K562 (cell line): ENCODE data around the gene MAPKAPK3. TPM values are rescaled to one million over a fixed set of nuclear protein-coding genes. Genes with fewer than 3 reads are reported as not detected.
A peak's percentile ranks its signal among the peaks of the same experiment; 100 is the strongest.

Source experiments
- ATAC-seq: fragments of 200-7000 bp; cut with Tn5 transposase; 3 replicates; pipeline ENCODE4 v1.9.1; 2020; ENCODE audit warnings: moderate library complexity
- BruUV-seq: library from RNA; stranded (reverse); fragments of 400-500 nt; replicated peaks from 2 replicates; lab custom pipeline; 2021; lab: Mats Ljungman, UMichigan
- CTCF ChIA-PET: fragments of 300-600 bp; formaldehyde crosslinking; extraction: SDS; loops from one replicate; lab custom pipeline; 2021; ENCODE audit warnings: low intra/inter-chr PET ratio; lab: Yijun Ruan, JAX
- POLR2A ChIA-PET: fragments of 300-600, 350-650 bp; sonication (Branson Sonifier 250); formaldehyde crosslinking; extraction: SDS; loops from one replicate; lab custom pipeline; 2021; ENCODE audit warnings: antibody characterized with exemption, inconsistent platforms; lab: Yijun Ruan, JAX
- DNase-seq, 4 experiments: peaks; one replicate each; pipeline versions ENCODE4 v3.0.0 to v3.0.0-alpha.2; 2011 to 2018; ENCODE audit warnings: low spot score in 3 of 4, mixed read lengths in 3 of 4; ENCODE audit errors: extremely low read depth in 1 of 4
- FAIRE-seq: peaks from 2 replicates; lab custom pipeline; 2011; peaks lifted over from hg19 to GRCh38; lab: Jason Lieb, UNC
- H2AFZ ChIP-seq: 2 replicates; pipeline ENCODE4 v1.6.0; 2011; ENCODE audit warnings: low read depth, low read length, control low read depth, inconsistent platforms
- H3K27ac ChIP-seq: fragments of 200-600 bp; 3 replicates; pipeline ENCODE4 v1.8.0; 2011; ENCODE audit warnings: low read depth, mild to moderate bottlenecking, control low read depth, inconsistent platforms, low read length, moderate library complexity, mixed read lengths; ENCODE audit errors: extremely low read depth
- H3K27me3 ChIP-seq, 2 experiments: fragments of 300-600 bp in 1 of 2; 2 replicates in 1 of 2; 3 replicates in 1 of 2; pipeline versions ENCODE4 v1.6.0 to v1.8.0; 2011; ENCODE audit warnings: inconsistent platforms in 2 of 2, low read length in 2 of 2, mild to moderate bottlenecking in 1 of 2, mixed read lengths in 1 of 2, moderate library complexity in 1 of 2; ENCODE audit not compliant: control insufficient read depth in 2 of 2, insufficient read depth in 2 of 2
- H3K36me3 ChIP-seq: fragments of 300-600 bp; 3 replicates; pipeline ENCODE4 v1.8.0; 2011; ENCODE audit warnings: mild to moderate bottlenecking, low read length, inconsistent platforms; ENCODE audit not compliant: control insufficient read depth, insufficient read depth
- H3K4me1 ChIP-seq, 2 experiments: fragments of 200-600 bp in 1 of 2; replicated peaks in 1 of 2; 2 replicates in 1 of 2; 3 replicates in 1 of 2; pipeline versions ENCODE4 v1.5.1 to v1.8.0; 2011; ENCODE audit warnings: inconsistent platforms in 2 of 2, low read length in 2 of 2, mild to moderate bottlenecking in 1 of 2, mixed read lengths in 1 of 2, moderate library complexity in 1 of 2; ENCODE audit not compliant: control insufficient read depth in 2 of 2, insufficient read depth in 2 of 2
- H3K4me2 ChIP-seq: 2 replicates; pipeline ENCODE4 v1.6.1; 2011; ENCODE audit warnings: low read length, control low read depth, inconsistent platforms, mixed read lengths; ENCODE audit not compliant: insufficient read depth
- H3K4me3 ChIP-seq: fragments of 200-600 bp; sonication (generic), shearing (Covaris generic); 2 replicates; pipeline ENCODE4 v1.5.1; 2016; ENCODE audit warnings: control low read depth, inconsistent platforms
- H3K79me2 ChIP-seq: fragments of 200-600 bp; 3 replicates; pipeline ENCODE4 v1.8.0; 2011; ENCODE audit warnings: low read length, inconsistent platforms; ENCODE audit not compliant: control insufficient read depth, insufficient read depth
- H3K9ac ChIP-seq, 2 experiments: 2 replicates each; pipeline versions ENCODE4 v1.6.0 to v1.6.1; 2011; ENCODE audit warnings: low read depth in 2 of 2, low read length in 2 of 2, control low read depth in 1 of 2, inconsistent platforms in 1 of 2, mild to moderate bottlenecking in 1 of 2, mixed read lengths in 1 of 2; ENCODE audit not compliant: insufficient read depth in 1 of 2
- H3K9me1 ChIP-seq: one replicate; pipeline ENCODE4 v1.6.0; 2011; ENCODE audit warnings: inconsistent platforms, mild to moderate bottlenecking, low read length, moderate library complexity; ENCODE audit not compliant: control insufficient read depth, insufficient read depth
- H3K9me3 ChIP-seq: replicated peaks from 2 replicates; pipeline ENCODE4 v1.5.1; 2011; ENCODE audit warnings: low read depth, low read length, inconsistent platforms; ENCODE audit not compliant: control insufficient read depth, insufficient read depth
- H4K20me1 ChIP-seq: replicated peaks from 2 replicates; pipeline ENCODE4 v1.6.1; 2011; ENCODE audit warnings: low read length, inconsistent platforms, mixed read lengths; ENCODE audit not compliant: control insufficient read depth, insufficient read depth
- ADNP ChIP-seq: fragments of 200-800 bp; sonication (Bioruptor generic); IDR thresholded peaks from 2 replicates; pipeline ENCODE4 v1.6.1; 2016; ENCODE audit warnings: missing genetic modification characterization, missing compliant biosample characterization
- BCL6 ChIP-seq: fragments of 250-450 bp; sonication (Bioruptor Pico); IDR thresholded peaks from 2 replicates; pipeline ENCODE4 v1.4.0; 2020
- CBX8 ChIP-seq: fragments of 200-600 bp; sonication (generic); IDR thresholded peaks from 2 replicates; pipeline ENCODE4 v1.6.1; 2012; ENCODE audit warnings: borderline replicate concordance, mixed run types, low read depth, mild to moderate bottlenecking, moderate library complexity, mixed read lengths, low read length, control low read depth, inconsistent platforms; ENCODE audit not compliant: poor library complexity, severe bottlenecking; ENCODE audit errors: extremely low read depth
- CHD1 ChIP-seq: fragments of 200-600 bp; sonication (generic); IDR thresholded peaks from one replicate; pipeline ENCODE4 v1.6.1; 2012; ENCODE audit warnings: mild to moderate bottlenecking, moderate library complexity, low read length, inconsistent platforms
- DEAF1 ChIP-seq: fragments of 450-650 bp; formaldehyde crosslinking; IDR thresholded peaks from 2 replicates; pipeline ENCODE4 v1.4.0; 2020; ENCODE audit warnings: mild to moderate bottlenecking, moderate library complexity
- EZH2 ChIP-seq: IDR thresholded peaks from 2 replicates; pipeline ENCODE4 v1.6.1; 2012; ENCODE audit warnings: low read depth, mild to moderate bottlenecking, inconsistent platforms, low read length, borderline replicate concordance
- KLF10 ChIP-seq: fragments of 250-450 bp; sonication (Bioruptor Pico); IDR thresholded peaks from 2 replicates; pipeline ENCODE4 v1.6.1; 2021; ENCODE audit warnings: matching md5 sums
- MEIS2 ChIP-seq: fragments of 450-650 bp; IDR thresholded peaks from 2 replicates; pipeline ENCODE4 v1.6.1; 2014; ENCODE audit warnings: mild to moderate bottlenecking; ENCODE audit not compliant: partially characterized antibody
- NONO ChIP-seq, 2 experiments: fragments of 200-400 bp in 1 of 2; fragments of 450-650 bp in 1 of 2; formaldehyde crosslinking in 1 of 2; IDR thresholded peaks; 2 replicates each; pipeline ENCODE4 v1.6.1; 2017; ENCODE audit warnings: low read depth in 2 of 2, mild to moderate bottlenecking in 2 of 2, moderate library complexity in 2 of 2, low read length in 1 of 2
- NR3C1 ChIP-seq: sonication (generic); formaldehyde crosslinking; IDR thresholded peaks from 2 replicates; pipeline ENCODE4 v1.8.1; 2022; ENCODE audit warnings: missing genetic modification reagents
- RBM22 ChIP-seq: fragments of 200-400 bp; formaldehyde crosslinking; IDR thresholded peaks from 2 replicates; pipeline ENCODE4 v1.6.1; 2018; ENCODE audit warnings: low read length, low read depth; ENCODE audit not compliant: poor library complexity, severe bottlenecking
- SNRNP70 ChIP-seq: fragments of 200-400 bp; formaldehyde crosslinking; optimal IDR thresholded peaks from 2 replicates; pipeline ENCODE3; 2017; ENCODE audit warnings: low read depth, low read length
- TCF3 ChIP-seq: sonication (generic); formaldehyde crosslinking; IDR thresholded peaks from 2 replicates; pipeline ENCODE4 v1.4.0; 2020; ENCODE audit warnings: mild to moderate bottlenecking, missing genetic modification reagents
- TEAD4 ChIP-seq, 2 experiments: sonication (generic) in 1 of 2; formaldehyde crosslinking in 1 of 2; IDR thresholded peaks; 2 replicates each; pipeline versions ENCODE4 v1.6.1 to v1.8.0; 2012 to 2022; ENCODE audit warnings: borderline replicate concordance in 1 of 2, inconsistent platforms in 1 of 2, low read length in 1 of 2, mild to moderate bottlenecking in 1 of 2, missing genetic modification reagents in 1 of 2
- ZBTB26 ChIP-seq: fragments of 450-650 bp; formaldehyde crosslinking; IDR thresholded peaks from 2 replicates; pipeline ENCODE4 v1.4.0; 2022; ENCODE audit warnings: missing genetic modification characterization
- ZZZ3 ChIP-seq: fragments of 450-650 bp; IDR thresholded peaks from 2 replicates; pipeline ENCODE4 v1.6.1; 2016; ENCODE audit warnings: antibody characterized with exemption, mild to moderate bottlenecking, moderate library complexity
- WGBS: fragments of 100-300 bp; shearing (Covaris generic); methylation state at CpG from one replicate; pipeline ENCODE4 v1.1.6; 2016; ENCODE audit warnings: low coverage, mixed read lengths; ENCODE audit not compliant: insufficient coverage; ENCODE audit errors: missing lambda C conversion rate; 5-methylcytosine and 5-hydroxymethylcytosine counted together
- in situ Hi-C: fragments of 300-500 bp; cut with MboI; formaldehyde crosslinking; loops from 4 replicates; pipeline ENCODE4 v1.15.0; 2018; ENCODE audit warnings: inconsistent platforms, mixed read lengths
- intact Hi-C: fragments of 100-400 bp; cut with micrococcal nuclease; formaldehyde crosslinking; loops from 2 replicates; pipeline ENCODE4 v1.14.2; 2022
- polyA plus RNA-seq, 8 experiments: library from polyadenylated mRNA; depleted of rRNA in 4 of 8; stranded (reverse) in 5 of 8; unstranded in 3 of 8; fragments of >200 nt; fragmentation: Nextera tagmentation in 2 of 8; fragmentation: Illumina TruSeq in 1 of 8; extraction: Ambion mirVana in 2 of 8; extraction: Trizol in 1 of 8; gene quantifications; 2 replicates each; pipeline versions ENCODE4 v1.2.1 to v1.2.3, GENCODE V29; 2011 to 2014; ENCODE audit warnings: inconsistent platforms in 1 of 8, missing spikeins in 1 of 8
- total RNA-seq, 7 experiments: library from RNA; depleted of rRNA in 6 of 7; stranded (reverse); fragments of >200 nt in 6 of 7; fragmentation: Illumina TruSeq in 2 of 7; extraction: Trizol in 2 of 7; gene quantifications; 2 replicates each; pipeline versions ENCODE4 v1.2.1 to v1.2.3, GENCODE V29; 2011 to 2021; ENCODE audit warnings: low replicate concordance in 1 of 7

The MAPKAPK3 gene
- total and polyA plus RNA-seq, 9 of the 15 experiments (the other 6 are each of a cell fraction or from before 2014, with no cell fraction given) = 8.0 to 56.4 (median 41.2) TPM

- 37% methylated on average over 3 of the region's 3 CpGs for WGBS
- in situ Hi-C loops = no loop called here
- peak overlapping the region; percentile 35; the same call in 1 of the 3 replicates for H3K27ac ChIP-seq
- H3K9me3 ChIP-seq = no peaks in the 10 kb centered on the region
- H3K9ac ChIP-seq = peak overlapping the region; percentile 14 to 68; a peak in 1 of 4 replicates
- peaks cover 37 to 39% of the 10 kb centered on the region in 2 experiments for H3K4me1 ChIP-seq
- no peak overlapping the region for H2AFZ ChIP-seq
- TF ChIP-seq DEAF1 (CRISPR knock-in tag) = no peak
- no peak for TF ChIP-seq MEIS2
- no peak for TF ChIP-seq TCF3 (CRISPR knock-in tag)
- TF ChIP-seq ZBTB26 (CRISPR knock-in tag) = no peak
- TF ChIP-seq SNRNP70 = no peak
- no peak for TF ChIP-seq ADNP (tag)
- no peak for TF ChIP-seq CHD1
- TF ChIP-seq CBX8 = no peak
- TF ChIP-seq ZZZ3 = no peak
- no peak for TF ChIP-seq BCL6
- no peak for TF ChIP-seq KLF10
- no peak for TF ChIP-seq EZH2
- no peak for TF ChIP-seq RBM22
- TF ChIP-seq NR3C1 (CRISPR knock-in tag) = no peak
- no peak for TF ChIP-seq NONO (IDR thresholded peaks at IDR 0.05; ENCODE audit: low read depth in 2 of 2, low read length in 1 of 2)
- no peak for TF ChIP-seq TEAD4 (IDR thresholded peaks at IDR 0.05; ENCODE audit: low read length)
- no peak for TF ChIP-seq TEAD4 (CRISPR knock-in tag; IDR thresholded peaks at IDR 0.05; ENCODE audit: borderline replicate concordance)
- H4K20me1 ChIP-seq = no peaks in the 10 kb centered on the region
- intact Hi-C loops = no loop called here
- FAIRE-seq = no peak
- ChIA-PET CTCF (no interaction called here), POLR2A (interaction anchor here (0.6 to 2.3 kb wide), 6 partner anchors 9 to 1376 kb away, joined by 3 to 9 read pairs (median 4); partner anchors contain the start of gene HEMK1)
- no peaks in the 10 kb centered on the region for H3K79me2 ChIP-seq
- H3K27me3 ChIP-seq = no peaks in the 10 kb centered on the region
- H3K9me1 ChIP-seq = no peaks in the 10 kb centered on the region
- peaks cover 19% of the 10 kb centered on the region; the same call in 2 of the 3 replicates for H3K36me3 ChIP-seq
- ATAC-seq = no peak
- no peak overlapping the region for H3K4me3 ChIP-seq
- BruUV-seq = no TSS peak
- no peak overlapping the region for H3K4me2 ChIP-seq
- no peak for DNase-seq
Observed at GRCh38 chr3:50586763-50587070, 30.2 kb upstream of the MAPKAPK3 start.
